Endothelial cell of umbilical vein (primary cell): ENCODE results near the gene KCNA5. TPM values are rescaled to one million over a fixed set of nuclear protein-coding genes. Genes with fewer than 3 reads are reported as not detected.

ENCODE experiments used
- BruUV-seq: library from RNA; stranded (reverse); fragments of 400-500 nt; replicated peaks from 2 replicates; lab custom pipeline; 2021; lab: Mats Ljungman, UMichigan
- CTCF ChIA-PET: fragments of 300-600, 350-600 bp; sonication (Branson Sonifier 250); formaldehyde crosslinking; loops from one replicate; lab custom pipeline; 2021; ENCODE audit warnings: antibody characterized with exemption, inconsistent platforms; lab: Charles Lee
- POLR2A ChIA-PET: fragments of 300-600, 350-600 bp; sonication (Branson Sonifier 250); formaldehyde crosslinking; loops from one replicate; lab custom pipeline; 2021; ENCODE audit warnings: antibody characterized with exemption, inconsistent platforms; lab: Charles Lee
- DNase-seq: peaks from one replicate; pipeline ENCODE4 v3.0.0-alpha.2; 2011; ENCODE audit warnings: low read depth, low spot score
- FAIRE-seq: peaks from 2 replicates; lab custom pipeline; 2011; peaks lifted over from hg19 to GRCh38; lab: Jason Lieb, UNC
- H2AFZ ChIP-seq: 2 replicates; pipeline ENCODE4 v1.6.0; 2012; ENCODE audit warnings: low read depth, low read length, control low read depth, inconsistent platforms
- H3K27ac ChIP-seq: 2 replicates; pipeline ENCODE4 v1.5.1; 2011; ENCODE audit warnings: low read depth, mild to moderate bottlenecking, control low read depth, low read length, moderate library complexity; ENCODE audit not compliant: insufficient read depth
- H3K27me3 ChIP-seq, 2 experiments: 2 replicates each; pipeline versions ENCODE4 v1.6.0 to v1.6.1; 2011; ENCODE audit warnings: low read length in 2 of 2, mixed read lengths in 1 of 2; ENCODE audit not compliant: control insufficient read depth in 2 of 2, insufficient read depth in 2 of 2
- H3K36me3 ChIP-seq, 2 experiments: 2 replicates in 1 of 2; 3 replicates in 1 of 2; pipeline ENCODE4 v1.5.1; 2011; ENCODE audit warnings: low read length in 2 of 2, mild to moderate bottlenecking in 1 of 2, moderate library complexity in 1 of 2; ENCODE audit not compliant: control insufficient read depth in 2 of 2, insufficient read depth in 2 of 2; ENCODE audit errors: extremely low read depth in 1 of 2
- H3K4me1 ChIP-seq: 3 replicates; pipeline ENCODE4 v1.5.1; 2011; ENCODE audit warnings: mild to moderate bottlenecking, low read length; ENCODE audit not compliant: control insufficient read depth, insufficient read depth; ENCODE audit errors: extremely low read depth
- H3K4me2 ChIP-seq: 2 replicates; pipeline ENCODE4 v1.6.1; 2011; ENCODE audit warnings: low read length, control low read depth, mixed read lengths; ENCODE audit not compliant: insufficient read depth
- H3K4me3 ChIP-seq, 3 experiments: fragments of 200-600 bp in 1 of 3; sonication (generic), shearing (Covaris generic) in 1 of 3; replicated peaks in 1 of 3; 2 replicates each; pipeline ENCODE4 v1.5.1; 2011 to 2016; ENCODE audit warnings: control low read depth in 3 of 3, low read length in 3 of 3, mild to moderate bottlenecking in 2 of 3, inconsistent platforms in 1 of 3, low read depth in 1 of 3, moderate library complexity in 1 of 3; ENCODE audit not compliant: insufficient read depth in 1 of 3
- H3K79me2 ChIP-seq: 2 replicates; pipeline ENCODE4 v1.6.0; 2012; ENCODE audit warnings: low read length, inconsistent platforms; ENCODE audit not compliant: control insufficient read depth, insufficient read depth
- H3K9ac ChIP-seq: replicated peaks from 2 replicates; pipeline ENCODE3; 2011; ENCODE audit warnings: low read length, control low read depth; ENCODE audit not compliant: insufficient read depth; ENCODE audit errors: extremely low read depth
- H3K9me1 ChIP-seq: replicated peaks from 3 replicates; pipeline ENCODE4 v1.6.0; 2011; ENCODE audit warnings: mild to moderate bottlenecking, low read length; ENCODE audit not compliant: control insufficient read depth, insufficient read depth; ENCODE audit errors: extremely low read depth
- H3K9me3 ChIP-seq: replicated peaks from 2 replicates; pipeline ENCODE4 v1.5.1; 2012; ENCODE audit warnings: low read length, inconsistent platforms; ENCODE audit not compliant: control insufficient read depth, insufficient read depth
- H4K20me1 ChIP-seq: replicated peaks from 2 replicates; pipeline ENCODE3; 2011; ENCODE audit warnings: mild to moderate bottlenecking, low read length; ENCODE audit not compliant: control insufficient read depth, insufficient read depth; ENCODE audit errors: extremely low read depth
- EZH2 ChIP-seq: IDR thresholded peaks from 2 replicates; pipeline ENCODE4 v1.6.1; 2012; ENCODE audit warnings: borderline replicate concordance, low read depth, mild to moderate bottlenecking, moderate library complexity, low read length, inconsistent platforms; ENCODE audit not compliant: severe bottlenecking
- FOS ChIP-seq: IDR thresholded peaks from 2 replicates; pipeline ENCODE4 v1.6.1; 2011; ENCODE audit warnings: mild to moderate bottlenecking, low read length, moderate library complexity, borderline replicate concordance; ENCODE audit not compliant: insufficient read depth
- GATA2 ChIP-seq: IDR thresholded peaks from 2 replicates; pipeline ENCODE4 v1.7.0; 2011; ENCODE audit warnings: low read depth, mild to moderate bottlenecking, moderate library complexity, mixed read lengths, low read length; ENCODE audit not compliant: insufficient read length, insufficient read depth
- JUN ChIP-seq: IDR thresholded peaks from 2 replicates; pipeline ENCODE4 v1.6.1; 2011; ENCODE audit warnings: borderline replicate concordance, low read depth; ENCODE audit not compliant: insufficient read length, insufficient read depth
- MYC ChIP-seq: IDR thresholded peaks from one replicate; pipeline ENCODE4 v1.6.1; 2011; ENCODE audit warnings: mild to moderate bottlenecking, low read depth, low read length
- POLR2A ChIP-seq: IDR thresholded peaks from 2 replicates; pipeline ENCODE4 v1.6.1; 2012; ENCODE audit warnings: low read depth, mild to moderate bottlenecking, control low read depth, low read length
- POLR2AphosphoS5 ChIP-seq: IDR thresholded peaks from 2 replicates; pipeline ENCODE4 v1.6.1; 2012; ENCODE audit warnings: low read depth, mild to moderate bottlenecking, control low read depth, low read length, moderate library complexity; ENCODE audit not compliant: insufficient read depth
- dilution Hi-C: fragments of 300-500 bp; cut with MboI; formaldehyde crosslinking; loops from one replicate; pipeline ENCODE4 v1.15.0; 2019; ENCODE audit warnings: low sequenced_read_pairs; ENCODE audit not compliant: extremely low pct_ligation_motif_present
- intact Hi-C: fragments of 100-400 bp; cut with micrococcal nuclease; formaldehyde crosslinking; loops from one replicate; pipeline ENCODE4 v1.10.0; 2022
- polyA plus RNA-seq, 4 experiments: library from polyadenylated mRNA; depleted of rRNA in 3 of 4; stranded (reverse) in 3 of 4; unstranded in 1 of 4; fragments of >200 nt; gene quantifications; 2 replicates each; pipeline versions ENCODE4 v1.2.1 to v1.2.3, GENCODE V29; 2011 to 2012; ENCODE audit warnings: missing spikeins in 1 of 4
- total RNA-seq: library from RNA; stranded (reverse); gene quantifications from 2 replicates; pipeline ENCODE4 v1.2.3, GENCODE V29; 2021
- TF ChIP-seq, protein P1 (sequence below): IDR thresholded peaks from 2 replicates; pipeline ENCODE4 v1.6.1; 2011; ENCODE audit not compliant: insufficient read depth, insufficient read length
- TF ChIP-seq, protein P2 (sequence below), 2 donors: IDR thresholded peaks; 1 replicate in 1 of 2; 2 replicates in 1 of 2; pipeline ENCODE4 v1.5.1; 2011; ENCODE audit warnings: low read length in 2 of 2, mild to moderate bottlenecking in 2 of 2, moderate library complexity in 2 of 2, control low read depth in 1 of 2, inconsistent platforms in 1 of 2, low read depth in 1 of 2; ENCODE audit not compliant: insufficient read depth in 1 of 2; ENCODE audit errors: extremely low read depth in 1 of 2

KCNA5 gene
- total and polyA plus RNA-seq, 2 donors (not counting 3 experiments of a cell fraction or from before 2014, with no cell fraction given): not detected

DNA sequence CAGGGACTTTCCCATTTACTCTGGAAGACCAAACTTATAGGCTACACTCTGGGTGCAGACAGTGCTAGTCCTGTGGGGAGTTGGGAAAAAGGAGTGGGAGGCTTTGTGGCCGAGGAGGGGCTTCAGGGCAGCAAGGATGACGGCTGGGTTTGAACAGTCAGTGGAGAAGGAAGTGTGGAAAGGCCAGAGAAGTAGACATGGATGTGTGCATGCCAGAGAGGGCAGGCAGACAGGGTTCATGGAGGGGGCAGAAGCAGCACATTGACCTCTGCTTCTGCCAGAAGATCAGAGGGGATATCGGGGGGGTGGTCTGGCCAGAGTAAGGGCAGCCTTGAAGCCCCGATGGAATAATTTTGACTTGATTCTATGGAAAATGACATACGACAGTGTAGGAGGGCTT is 27.2 kb upstream of the KCNA5 start:
- intact Hi-C loops: no loop called here
- no peak overlapping the region for H3K4me3 ChIP-seq
- no peak overlapping the region for H3K4me2 ChIP-seq
- no peaks in the 10 kb centered on the region for H3K79me2 ChIP-seq
- dilution Hi-C loops: no loop called here
- H2AFZ ChIP-seq: no peak overlapping the region
- H3K27me3 ChIP-seq: no peaks in the 10 kb centered on the region
- H3K9me3 ChIP-seq: no peaks in the 10 kb centered on the region
- H3K27ac ChIP-seq: no peak overlapping the region
- no peaks in the 10 kb centered on the region for H3K9me1 ChIP-seq
- H3K4me1 ChIP-seq: no peaks in the 10 kb centered on the region
- CTCF ChIA-PET: interaction anchor here (0.9 kb wide), 1 partner anchor 159 kb away, joined by 3 read pairs; no protein-coding TSS in a partner anchor
- DNase-seq (no peak), FAIRE-seq (no peak)
- no peaks in the 10 kb centered on the region for H3K36me3 ChIP-seq
- POLR2A ChIA-PET: no interaction called here
- no peak for TF ChIP-seq JUN
- no peak for TF ChIP-seq GATA2
- no peak for TF ChIP-seq MYC
- no peak for TF ChIP-seq FOS
- no peak for TF ChIP-seq POLR2AphosphoS5
- TF ChIP-seq, protein P1, sequence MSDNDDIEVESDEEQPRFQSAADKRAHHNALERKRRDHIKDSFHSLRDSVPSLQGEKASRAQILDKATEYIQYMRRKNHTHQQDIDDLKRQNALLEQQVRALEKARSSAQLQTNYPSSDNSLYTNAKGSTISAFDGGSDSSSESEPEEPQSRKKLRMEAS: no peak
- no peak for TF ChIP-seq POLR2A
- TF ChIP-seq, protein P2, sequence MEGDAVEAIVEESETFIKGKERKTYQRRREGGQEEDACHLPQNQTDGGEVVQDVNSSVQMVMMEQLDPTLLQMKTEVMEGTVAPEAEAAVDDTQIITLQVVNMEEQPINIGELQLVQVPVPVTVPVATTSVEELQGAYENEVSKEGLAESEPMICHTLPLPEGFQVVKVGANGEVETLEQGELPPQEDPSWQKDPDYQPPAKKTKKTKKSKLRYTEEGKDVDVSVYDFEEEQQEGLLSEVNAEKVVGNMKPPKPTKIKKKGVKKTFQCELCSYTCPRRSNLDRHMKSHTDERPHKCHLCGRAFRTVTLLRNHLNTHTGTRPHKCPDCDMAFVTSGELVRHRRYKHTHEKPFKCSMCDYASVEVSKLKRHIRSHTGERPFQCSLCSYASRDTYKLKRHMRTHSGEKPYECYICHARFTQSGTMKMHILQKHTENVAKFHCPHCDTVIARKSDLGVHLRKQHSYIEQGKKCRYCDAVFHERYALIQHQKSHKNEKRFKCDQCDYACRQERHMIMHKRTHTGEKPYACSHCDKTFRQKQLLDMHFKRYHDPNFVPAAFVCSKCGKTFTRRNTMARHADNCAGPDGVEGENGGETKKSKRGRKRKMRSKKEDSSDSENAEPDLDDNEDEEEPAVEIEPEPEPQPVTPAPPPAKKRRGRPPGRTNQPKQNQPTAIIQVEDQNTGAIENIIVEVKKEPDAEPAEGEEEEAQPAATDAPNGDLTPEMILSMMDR (IDR thresholded peaks at IDR 0.05; ENCODE audit: extremely low read depth in 1 of 2, insufficient read depth in 1 of 2, low read depth in 1 of 2, low read length in 2 of 2): no peak
- TF ChIP-seq EZH2: no peak
- BruUV-seq: no TSS peak
- H4K20me1 ChIP-seq: no peaks in the 10 kb centered on the region
- H3K9ac ChIP-seq: no peak overlapping the region
